ENCODE measurements around the gene SLC26A11. TPM values are rescaled to one million over a fixed set of nuclear protein-coding genes. Genes with fewer than 3 reads are reported as not detected.

SLC26A11 gene
- total and polyA plus RNA-seq, 2 of the 13 experiments (the other 11 are each of a cell fraction or from before 2014, with no cell fraction given), result 8.7 to 13.2 TPM

- TF ChIP-seq ETV6 (CRISPR knock-in tag; conservative IDR thresholded peaks at IDR 0.05) (no peak), ZBTB2 (CRISPR knock-in tag; IDR thresholded peaks at IDR 0.05; ENCODE audit: low read depth) (no peak), SAP130 (CRISPR knock-in tag; IDR thresholded peaks at IDR 0.05; ENCODE audit: low read depth) (no peak), ZNF547 (CRISPR knock-in tag; IDR thresholded peaks at IDR 0.05) (no peak), ZNF761 (CRISPR knock-in tag; conservative IDR thresholded peaks at IDR 0.05) (no peak), ZNF704 (CRISPR knock-in tag; IDR thresholded peaks at IDR 0.05; ENCODE audit: borderline replicate concordance) (no peak), MEIS1 (CRISPR knock-in tag; IDR thresholded peaks at IDR 0.05; ENCODE audit: borderline replicate concordance) (peak; percentile 14; the same call in 1 of the 2 replicates), NPAS2 (CRISPR knock-in tag; IDR thresholded peaks at IDR 0.05; ENCODE audit: borderline replicate concordance) (no peak), ZHX1 (CRISPR knock-in tag; IDR thresholded peaks at IDR 0.05; ENCODE audit: low read depth) (no peak), TFDP2 (CRISPR knock-in tag; IDR thresholded peaks at IDR 0.05) (0 out of 2 replicates have a peak, but pooled peaks have one; percentile 2), SKI (IDR thresholded peaks at IDR 0.05; ENCODE audit: partially characterized antibody) (no peak), ZNF256 (CRISPR knock-in tag; conservative IDR thresholded peaks at IDR 0.05) (0 out of 2 replicates have a peak, but pooled peaks have one; percentile 66), HNF1B (CRISPR knock-in tag; IDR thresholded peaks at IDR 0.05) (no peak; the same call in 1 of the 2 replicates), FOXO4 (CRISPR knock-in tag; conservative IDR thresholded peaks at IDR 0.05) (0 out of 2 replicates have a peak, but pooled peaks have one; percentile 43), TERF1 (CRISPR knock-in tag; IDR thresholded peaks at IDR 0.05) (no peak), CEBPG (CRISPR knock-in tag; IDR thresholded peaks at IDR 0.05) (no peak), ZNF556 (CRISPR knock-in tag; IDR thresholded peaks at IDR 0.05; ENCODE audit: borderline replicate concordance) (no peak)
Measured at GRCh38 chr17:80219013-80219762, 1.0 kb upstream of the SLC26A11 start (continued).

All from HepG2 (cell line).